Prostate gland (tissue), 2 donors: ENCODE results near the gene ITPR2.

Experiments used
- CTCF ChIP-seq, 4 experiments: fragments of 200-600 bp in 2 of 4; fragments of 450-650 bp in 2 of 4; sonication (generic) in 2 of 4; IDR thresholded peaks; 1 replicate in 3 of 4; 2 replicates in 1 of 4; pipeline ENCODE4 v1.5.1; 2016 to 2019; ENCODE audit warnings: antibody characterized with exemption in 4 of 4, mild to moderate bottlenecking in 2 of 4, moderate library complexity in 2 of 4
- POLR2AphosphoS5 ChIP-seq: sonication (generic); formaldehyde crosslinking; IDR thresholded peaks from one replicate; pipeline ENCODE4 v1.6.1; 2017; ENCODE audit warnings: antibody characterized with exemption

- no peak for TF ChIP-seq POLR2AphosphoS5
- TF ChIP-seq CTCF (IDR thresholded peaks at IDR 0.05), result no peak
Observed at GRCh38 chr12:26299751-26300150, 533.2 kb downstream of the ITPR2 start.
